T follicular helper cell (primary cell): Measurements from ENCODE around the gene CTH.
"Not testable (repeated sequence)": the region's sequence is repeated elsewhere in the genome, so short reads cannot be mapped to it uniquely, and the experiment has no call there.

Source experiments
- DNase-seq: peaks from one replicate; pipeline ENCODE4 v3.0.0-alpha.2; 2020; ENCODE audit warnings: low read depth

The CTH gene

DNA sequence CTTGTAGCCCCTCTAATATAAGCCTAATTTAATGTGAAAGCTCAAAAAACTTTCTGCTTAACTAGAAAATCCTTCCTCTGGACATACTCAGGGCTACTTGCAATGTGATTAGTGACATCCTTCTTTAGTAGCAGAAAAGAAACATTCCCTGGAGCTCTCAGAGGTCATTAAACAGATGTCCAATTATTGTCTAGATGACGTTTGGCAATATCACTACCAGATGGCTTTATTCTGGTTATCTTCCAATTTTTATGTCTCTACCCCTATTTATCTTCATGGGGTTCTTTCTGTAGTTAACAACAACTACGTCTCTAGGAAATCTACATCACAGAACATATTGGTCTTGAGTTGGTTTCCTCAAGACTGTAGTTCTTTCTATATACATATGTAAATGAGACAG is 44.2 kb downstream of the CTH start:
- no peak for DNase-seq

DNA sequence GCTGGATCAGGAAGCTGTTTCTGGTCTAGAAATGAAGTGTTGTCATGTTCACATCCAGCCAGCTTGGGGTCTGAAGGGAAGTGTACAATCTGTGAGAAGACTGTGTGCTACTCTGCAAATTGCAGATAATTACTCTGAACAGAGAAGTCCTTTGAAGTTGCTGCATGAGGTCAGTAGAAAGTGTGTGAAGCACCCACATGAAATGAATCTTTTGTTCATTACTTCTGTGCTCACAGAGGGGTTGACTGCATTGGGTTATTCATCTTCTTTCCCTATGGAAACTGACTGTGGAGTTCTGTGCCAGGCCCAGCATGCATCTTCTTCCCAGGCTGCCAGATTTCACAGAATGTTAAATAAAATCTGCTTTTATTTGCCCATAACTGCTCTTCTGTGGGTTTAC is 47.1 kb downstream of the CTH start:
- DNase-seq = no peak

DNA sequence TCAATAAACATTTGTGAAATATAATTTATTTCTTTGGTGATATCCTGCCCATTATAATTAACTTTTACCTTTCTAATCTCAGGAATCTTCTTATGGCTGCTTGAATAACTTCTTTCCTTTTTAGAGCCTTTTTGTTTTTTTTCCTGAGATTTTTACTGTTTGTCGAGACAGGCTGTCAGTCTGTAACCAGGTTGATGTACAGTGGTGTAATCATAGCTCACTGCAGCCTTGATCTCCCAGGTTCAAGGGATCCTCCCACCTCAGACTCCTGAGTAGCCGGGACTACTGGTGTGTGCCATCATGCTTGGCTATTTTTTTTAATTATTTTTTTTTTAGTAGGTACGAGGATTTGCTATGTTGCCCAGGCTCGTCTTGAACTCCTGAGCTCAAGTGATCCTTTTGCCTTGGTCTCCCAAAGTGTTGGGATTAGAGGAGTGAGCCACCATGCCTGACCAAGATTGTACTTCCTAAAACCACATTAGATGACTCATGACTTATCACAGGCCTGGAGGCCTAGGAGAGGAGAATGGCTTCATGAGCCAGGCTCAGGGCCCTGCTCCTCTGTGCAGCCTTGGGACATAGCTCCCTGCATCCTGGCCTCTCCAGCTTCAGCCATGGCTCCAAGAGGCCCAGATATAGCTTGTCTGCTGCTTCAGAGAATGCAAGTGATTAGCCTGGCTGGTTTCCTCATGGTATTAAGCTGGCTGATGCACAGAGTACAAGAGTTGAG is 48.6 kb downstream of the CTH start:
- no peak for DNase-seq

DNA sequence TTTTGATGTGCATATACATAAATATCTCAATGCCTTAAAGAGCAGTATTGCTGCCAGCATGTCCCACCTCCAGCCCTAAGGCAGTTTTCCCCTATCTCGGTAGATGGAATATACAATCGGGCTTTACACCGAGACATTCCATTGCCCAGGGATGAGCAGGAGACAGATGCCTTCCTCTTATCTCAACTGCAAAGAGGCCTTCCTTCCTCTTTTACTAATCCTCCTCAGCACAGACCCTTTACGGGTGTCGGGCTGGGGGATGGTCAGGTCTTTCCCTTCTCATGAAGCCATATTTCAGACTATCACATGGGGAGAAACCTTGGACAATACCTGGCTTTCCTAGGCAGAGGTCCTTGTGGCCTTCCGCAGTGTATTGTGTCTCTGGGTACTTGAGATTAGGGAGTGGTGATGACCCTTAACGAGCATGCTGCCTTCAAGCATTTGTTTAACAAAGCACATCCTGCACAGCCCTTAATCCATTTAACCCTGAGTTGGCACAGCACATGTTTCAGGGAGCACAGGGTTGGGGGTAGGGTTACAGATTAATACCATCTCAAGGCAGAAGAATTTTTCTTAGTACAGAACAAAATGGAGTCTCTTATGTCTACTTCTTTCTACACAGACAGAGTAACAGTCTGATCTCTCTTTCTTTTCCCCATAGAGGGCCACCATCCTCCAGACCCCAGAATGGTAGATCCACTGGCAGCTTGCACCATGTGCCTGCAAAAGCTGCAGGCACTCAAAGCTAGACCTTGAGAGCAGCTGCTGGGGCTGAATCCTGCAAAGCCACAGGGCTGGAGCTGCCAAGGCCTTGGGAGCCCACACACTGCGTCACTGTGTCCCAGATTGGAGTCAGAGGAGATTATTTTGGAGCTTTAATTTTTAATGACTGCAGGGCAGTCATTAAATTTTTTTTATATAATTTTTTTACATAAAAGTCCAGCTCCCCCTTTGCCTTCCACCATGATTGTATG is 50.0 kb downstream of the CTH start:
- not testable (repeated sequence) for DNase-seq

DNA sequence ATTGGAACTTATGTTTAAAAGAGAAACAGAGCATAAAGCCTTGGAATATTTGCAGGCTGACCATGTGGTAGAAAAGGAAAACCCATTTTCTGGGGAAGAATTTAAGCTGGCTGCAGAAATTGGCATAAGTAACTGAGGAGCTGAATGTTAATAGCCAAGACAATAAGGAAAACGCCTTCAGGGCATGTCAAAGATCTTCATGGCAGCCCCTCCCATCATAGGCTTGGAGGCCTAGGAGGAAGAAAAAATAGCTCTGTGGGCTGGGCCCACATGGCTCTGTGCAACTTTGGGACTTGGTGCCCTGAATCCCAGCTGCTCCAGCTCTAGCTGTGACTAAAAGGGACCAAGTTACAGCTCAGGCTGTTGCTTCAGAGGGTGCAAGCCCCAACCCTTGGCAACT is 51.5 kb downstream of the CTH start:
- DNase-seq = no peak

DNA sequence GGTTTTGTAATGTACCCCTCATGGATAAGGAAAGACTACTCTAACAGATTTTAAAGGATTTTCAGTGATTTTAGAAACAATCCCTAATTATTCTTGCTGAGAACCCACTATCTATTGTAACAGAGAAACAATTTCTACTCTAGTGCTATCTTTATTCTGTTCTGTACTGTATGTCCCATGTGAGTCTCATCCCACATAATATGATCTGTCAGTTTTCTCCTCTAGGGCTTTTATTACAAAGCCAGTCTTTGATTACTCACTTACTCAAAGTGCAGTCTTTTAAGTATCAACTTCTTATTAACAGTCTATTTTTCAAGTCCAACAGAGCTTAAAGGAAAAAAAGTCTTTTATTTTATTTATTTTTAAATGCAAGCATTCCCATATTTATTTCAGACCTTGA is 54.8 kb downstream of the CTH start:
- no peak for DNase-seq

DNA sequence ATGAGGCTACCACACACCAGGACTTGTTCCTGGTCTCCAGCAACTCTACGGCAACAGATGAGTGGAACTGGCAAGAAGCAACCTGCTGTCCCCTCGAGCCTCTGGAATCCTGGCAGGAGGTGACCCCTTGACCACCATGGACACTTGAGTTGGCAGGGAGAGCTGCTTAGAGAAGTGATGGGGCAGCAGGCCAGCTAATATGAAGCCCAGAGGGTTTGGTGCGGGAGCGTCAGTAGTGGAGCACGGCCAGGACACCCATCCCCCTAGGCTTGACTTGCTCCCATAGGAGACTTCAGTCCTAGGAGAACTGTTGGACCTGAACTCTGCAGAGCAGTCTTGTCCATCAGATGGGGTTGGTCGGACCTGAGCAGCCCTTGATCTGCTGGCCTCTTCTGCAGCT is 56.5 kb downstream of the CTH start:
- DNase-seq = no peak

DNA sequence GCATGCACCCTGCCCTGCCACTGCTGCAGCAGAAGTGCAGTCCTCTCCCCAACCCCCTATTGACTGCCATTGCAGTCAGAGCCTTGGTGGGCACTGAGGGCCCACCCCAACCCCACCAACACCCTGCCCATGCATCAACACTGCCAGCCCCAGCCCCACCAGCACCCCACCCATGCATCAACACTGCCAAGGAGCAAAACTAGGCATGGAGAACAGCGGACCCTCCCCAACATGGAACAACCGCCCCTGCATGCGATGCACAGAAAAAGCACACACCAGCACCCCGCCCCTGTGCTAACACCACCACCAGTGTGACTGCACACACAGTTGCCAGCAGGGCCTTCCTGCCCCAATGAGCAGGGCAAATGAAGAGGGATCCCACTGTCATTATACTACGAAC is 57.1 kb downstream of the CTH start:
- no peak for DNase-seq

DNA sequence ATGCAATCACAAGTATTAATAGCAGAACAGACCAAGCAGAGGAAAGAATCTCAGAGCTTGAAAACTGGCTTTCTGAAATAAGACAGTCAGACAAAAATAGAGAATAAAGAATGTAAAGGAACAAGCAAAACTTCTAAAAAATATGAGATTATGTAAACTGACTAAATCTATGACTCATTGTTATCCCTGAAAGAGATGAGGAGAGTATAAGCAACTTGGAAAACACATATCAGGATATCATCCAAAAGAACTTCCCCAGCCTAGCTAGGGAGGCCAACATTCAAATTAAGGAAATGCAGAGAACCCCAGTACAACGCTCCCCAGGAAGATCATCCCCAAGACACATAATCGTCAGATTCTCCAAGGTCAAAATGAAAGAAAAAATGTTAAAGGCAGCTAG is 58.1 kb downstream of the CTH start:
- not testable (repeated sequence) for DNase-seq

DNA sequence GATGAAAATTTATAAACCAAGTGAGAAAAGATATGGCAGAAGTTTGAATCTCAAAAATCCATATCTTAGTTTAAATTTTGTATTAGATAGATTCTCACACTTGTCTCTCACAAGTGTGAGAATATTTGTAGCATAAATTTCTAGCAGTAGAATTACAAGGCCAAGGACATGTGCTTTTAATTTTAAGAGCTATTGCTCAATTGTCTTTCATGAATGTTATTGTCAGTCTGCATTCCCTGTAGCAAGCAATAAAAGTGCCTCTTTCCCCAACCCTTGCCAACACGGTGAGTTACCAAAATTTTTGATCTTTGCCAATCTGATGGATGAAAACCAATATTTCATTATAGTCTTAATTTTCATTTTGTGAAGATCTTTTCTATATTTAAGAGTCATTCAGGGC is 64.0 kb downstream of the CTH start:
- no peak for DNase-seq

DNA sequence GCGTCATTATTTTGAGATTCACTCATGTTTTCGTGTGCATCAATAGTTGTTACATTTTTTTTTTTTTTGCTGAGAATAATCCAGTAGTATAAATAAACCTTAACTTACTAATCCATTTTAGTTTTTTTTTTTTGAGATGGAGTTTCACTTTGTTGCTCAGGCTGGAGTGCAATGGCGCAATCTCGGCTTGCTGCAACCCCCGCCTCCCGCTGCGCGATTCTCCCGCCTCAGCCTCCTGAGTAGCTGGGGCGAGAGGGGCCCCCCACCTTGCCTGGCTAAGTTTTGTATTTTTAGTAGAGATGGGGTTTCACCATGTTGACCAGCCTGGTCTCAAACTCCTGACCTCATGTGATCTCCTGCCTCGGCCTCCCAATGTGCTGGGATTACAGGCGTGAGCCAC is 66.0 kb downstream of the CTH start:
- no peak for DNase-seq

DNA sequence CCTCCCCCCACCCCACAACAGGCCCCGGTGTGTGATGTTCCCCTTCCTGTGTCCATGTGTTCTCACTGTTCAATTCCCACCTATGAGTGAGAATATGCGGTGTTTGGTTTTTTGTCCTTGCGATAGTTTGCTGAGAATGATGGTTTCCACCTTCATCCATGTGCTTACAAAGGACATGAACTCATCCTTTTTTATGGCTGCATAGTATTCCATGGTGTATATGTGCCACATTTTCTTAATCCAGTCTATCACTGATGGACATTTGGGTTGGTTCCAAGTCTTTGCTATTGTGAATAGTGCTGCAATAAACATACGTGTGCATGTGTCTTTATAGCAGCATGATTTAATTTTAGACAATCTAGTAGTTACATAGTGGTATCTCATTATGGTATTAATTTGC is 66.8 kb downstream of the CTH start:
- not testable (repeated sequence) for DNase-seq

DNA sequence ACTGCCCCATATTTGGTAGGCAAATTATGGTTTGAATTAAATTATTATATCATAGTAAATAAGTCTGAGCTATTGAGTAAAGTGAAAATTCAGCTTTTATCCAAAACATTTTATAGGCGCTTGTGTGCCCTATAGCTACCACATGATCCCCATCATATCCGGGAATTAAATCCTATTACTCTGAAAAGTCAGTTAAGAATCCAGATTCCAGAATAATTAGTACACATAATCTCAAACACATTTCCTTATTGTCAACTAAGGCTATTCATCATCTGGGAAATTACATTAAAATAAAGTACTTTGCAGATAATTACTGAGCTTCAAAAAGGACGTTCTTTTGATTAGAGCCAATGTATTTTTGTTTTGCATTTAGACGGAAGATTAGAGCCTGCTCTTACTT is 72.3 kb downstream of the CTH start:
- no peak for DNase-seq

DNA sequence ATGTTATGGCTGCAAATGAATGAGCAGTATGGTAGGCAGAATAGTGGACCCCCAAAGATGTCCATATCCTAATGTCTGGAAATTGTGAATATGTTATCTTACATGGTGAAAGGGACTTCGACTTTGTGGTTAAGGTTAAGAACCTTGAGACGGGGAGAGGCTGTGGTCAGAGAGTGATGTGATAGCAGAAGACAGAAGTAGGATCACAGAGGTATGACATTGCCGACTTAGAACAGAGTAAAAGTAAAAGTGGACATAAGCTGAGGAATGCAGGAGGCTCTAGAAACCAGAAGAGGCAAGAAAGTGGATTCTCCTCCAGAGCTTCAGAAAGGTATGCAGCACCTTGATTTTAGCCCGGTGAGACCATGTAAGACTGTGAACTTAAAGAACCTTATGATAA is 74.6 kb downstream of the CTH start:
- DNase-seq = no peak

DNA sequence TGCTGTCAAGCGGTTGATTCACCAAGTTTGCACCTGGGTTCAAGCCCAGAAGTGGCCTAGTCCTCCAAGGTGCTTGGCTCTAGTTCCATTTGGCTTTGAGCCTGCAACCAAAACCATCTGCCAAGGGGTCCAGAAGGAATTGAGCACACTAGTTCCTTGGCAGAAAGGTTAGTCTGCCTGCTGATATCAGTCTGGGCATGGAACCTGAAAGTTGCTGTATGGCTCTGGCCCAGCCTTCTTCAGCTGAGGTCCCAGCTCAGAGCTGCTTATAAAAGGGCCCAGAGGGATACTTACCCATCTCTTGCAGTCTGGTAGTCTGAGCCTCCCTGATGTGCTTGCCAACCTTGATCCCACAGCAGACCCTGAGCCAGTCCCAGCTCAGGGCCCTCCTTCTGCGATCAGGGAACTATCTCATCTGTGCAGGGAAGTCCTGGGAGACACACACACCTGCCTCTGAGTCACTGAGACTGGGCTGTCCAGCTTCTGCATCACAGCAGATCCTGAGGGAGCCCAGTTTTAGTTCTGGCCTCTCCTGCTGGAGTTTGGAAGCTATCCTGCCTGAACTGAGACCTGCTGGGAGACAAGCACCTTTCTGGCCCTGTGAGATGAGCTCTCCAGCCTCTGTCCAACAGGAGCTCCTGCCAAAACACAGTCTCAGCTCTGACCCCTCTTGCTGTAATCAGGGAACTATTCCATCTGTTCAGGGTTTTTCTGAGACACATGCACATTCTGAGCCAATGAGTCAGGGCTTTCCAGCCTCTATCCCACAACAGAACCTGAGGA is 75.8 kb downstream of the CTH start:
- DNase-seq = no peak

DNA sequence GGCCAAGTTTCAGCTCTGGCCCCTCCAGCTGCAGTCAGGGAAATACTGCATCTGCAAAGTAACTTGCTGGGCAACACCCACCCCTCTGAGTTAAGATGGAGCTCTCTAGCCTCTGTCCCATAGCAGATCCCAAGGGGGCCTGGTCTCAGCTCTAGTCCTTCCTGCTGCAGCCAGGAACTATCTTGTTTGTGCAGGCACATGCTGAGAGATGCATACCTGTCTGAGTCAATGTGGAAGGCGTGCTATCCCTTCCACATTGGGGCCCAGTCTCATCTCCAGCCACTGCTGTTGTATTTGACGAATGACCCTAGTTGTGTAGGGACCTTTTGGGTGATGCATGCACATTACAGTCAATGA is 76.4 kb downstream of the CTH start:
- no peak for DNase-seq

DNA sequence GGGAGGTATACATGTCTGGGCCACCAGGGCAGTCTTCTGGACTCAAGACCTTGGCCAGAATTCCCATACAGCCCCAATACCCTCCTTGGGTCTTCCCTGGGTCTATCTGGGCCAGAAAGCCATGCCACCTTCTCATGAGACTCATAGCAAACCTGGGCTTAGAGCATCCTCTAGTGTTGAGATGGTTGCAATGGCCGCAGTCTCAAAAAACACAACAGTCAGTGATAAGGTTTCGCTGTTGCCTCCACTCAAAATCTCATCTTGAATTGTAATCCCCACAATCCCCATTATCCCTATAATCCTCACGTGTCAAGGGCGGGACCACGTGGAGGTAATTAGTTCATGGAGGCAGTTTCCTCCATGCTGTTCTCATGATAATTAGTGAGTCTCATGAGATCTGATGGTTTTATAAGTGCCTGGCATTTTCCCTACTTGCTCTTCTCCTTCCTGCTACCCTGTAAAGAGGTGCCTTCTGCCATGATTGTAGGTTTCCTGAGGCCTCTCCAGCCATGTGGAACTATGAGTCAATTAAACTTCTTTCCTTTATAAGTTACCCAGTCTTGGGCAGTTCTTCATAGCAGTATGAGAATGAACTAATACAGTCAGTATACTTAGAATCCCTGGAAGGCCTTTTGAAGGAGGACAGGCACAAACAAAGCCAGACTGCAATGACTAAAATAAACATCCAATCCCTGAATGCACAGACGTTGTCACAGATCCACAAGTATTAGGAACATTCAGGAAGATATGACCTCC is 77.0 kb downstream of the CTH start:
- no peak for DNase-seq
